ENCODE results near the gene CSNK1G1.

Gene CSNK1G1

DNA sequence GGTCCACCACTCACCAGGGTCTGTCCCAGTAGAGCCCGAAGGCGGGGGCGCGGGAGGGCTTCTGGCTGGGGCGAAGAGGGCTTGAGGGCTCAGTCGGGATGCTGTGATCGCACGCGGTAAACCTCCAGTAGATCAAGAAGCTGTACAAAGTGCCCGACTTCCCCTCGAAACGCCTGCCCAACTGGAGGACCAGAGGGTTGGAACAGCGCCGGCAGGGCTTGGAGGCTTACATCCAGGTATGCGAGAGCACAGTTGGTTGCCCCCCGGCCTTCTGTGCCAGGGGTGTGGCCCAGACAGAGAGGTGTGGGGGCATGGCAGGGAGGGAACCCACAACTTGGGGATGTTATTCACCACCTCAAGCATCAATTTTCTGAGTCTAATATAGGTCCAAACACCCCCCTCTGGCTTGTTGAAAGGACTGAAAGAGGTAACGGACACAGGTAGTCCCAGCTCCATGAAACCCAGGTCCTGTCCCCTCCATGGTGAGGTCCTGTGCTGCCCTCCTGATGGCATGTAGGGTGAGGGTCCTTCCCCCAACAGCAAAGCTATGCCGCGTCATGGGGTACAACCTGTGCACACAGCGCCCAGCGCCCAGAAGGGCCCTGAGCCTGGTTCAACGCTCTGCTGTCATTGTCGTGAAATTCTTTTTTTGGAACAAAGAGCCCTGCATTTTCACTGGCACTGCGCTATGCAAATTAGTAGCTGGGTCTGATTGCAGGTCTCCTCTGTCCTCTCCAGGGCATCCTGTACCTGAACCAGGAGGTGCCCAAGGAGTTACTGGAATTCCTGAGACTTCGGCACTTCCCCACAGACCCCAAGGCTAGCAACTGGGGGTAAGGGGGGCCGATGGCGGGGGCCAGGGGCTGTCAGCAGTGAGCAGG is 203.2 kb downstream of the CSNK1G1 start:
- DNase-seq (ENCODE audit: extremely low read depth, insufficient read length) = peak; percentile 73
- Histone ChIP-seq H3K36me3 (ENCODE audit: control insufficient read depth, insufficient read depth, low read length) (peaks cover 28% of the 10 kb centered on the region), H3K27me3 (replicated peaks; ENCODE audit: control insufficient read depth, insufficient read depth, low read length) (no peaks in the 10 kb centered on the region), H3K4me3 (replicated peaks; ENCODE audit: low read depth, low read length) (peak overlapping the region; percentile 83)
- no peak for TF ChIP-seq CTCF (IDR thresholded peaks at IDR 0.05; ENCODE audit: insufficient read depth, low read length, poor library complexity, severe bottlenecking)

DNA sequence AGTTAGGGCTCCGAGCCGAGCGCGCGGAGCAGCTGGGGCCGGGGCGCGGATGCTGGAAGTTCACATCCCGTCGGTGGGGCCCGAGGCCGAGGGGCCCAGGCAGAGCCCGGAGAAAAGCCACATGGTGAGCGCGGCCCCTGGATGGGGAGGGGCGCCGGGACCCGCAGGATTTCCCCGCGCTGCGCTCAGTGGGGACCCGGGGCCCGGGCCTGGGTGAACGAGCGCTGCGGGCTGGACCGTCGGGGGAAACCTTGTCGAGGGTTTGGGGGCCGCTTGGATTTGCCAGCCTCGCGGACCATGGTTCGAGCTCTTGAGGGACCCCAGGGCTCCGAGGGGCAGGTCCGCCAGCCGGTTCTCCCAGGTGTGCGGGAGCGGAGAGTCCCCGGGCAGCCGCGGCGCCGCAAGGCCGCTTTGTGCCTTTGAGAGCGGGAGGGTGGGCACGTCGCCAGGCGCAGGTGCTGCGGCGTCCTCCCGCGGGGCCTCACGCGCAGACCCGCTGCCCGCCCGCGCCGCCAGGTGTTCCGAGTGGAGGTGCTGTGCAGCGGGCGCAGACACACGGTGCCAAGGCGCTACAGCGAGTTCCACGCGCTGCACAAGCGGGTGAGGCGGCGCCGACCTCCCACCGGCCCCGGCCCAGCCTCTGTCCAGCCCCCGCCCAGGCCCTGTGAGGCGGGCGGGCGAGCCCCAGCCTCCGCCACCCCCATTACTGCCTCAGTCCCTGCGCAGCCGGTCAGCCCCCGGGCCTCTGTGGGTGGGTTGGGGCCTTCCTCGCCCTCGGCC is 204.1 kb downstream of the CSNK1G1 start, which contains the start of gene SNX22:
Gene SNX22, plus strand, starts transcription at position 5 of the 780 bp plus-strand sequence. Its CDS starts 45 bp downstream, at position 50.
- H3K36me3 ChIP-seq (ENCODE audit: control insufficient read depth, insufficient read depth, low read length) = peaks cover 19% of the 10 kb centered on the region
- peak within 1 kb of the TSS; percentile 83 for H3K4me3 ChIP-seq (replicated peaks; ENCODE audit: low read depth, low read length)
- no peaks in the 10 kb centered on the region for H3K27me3 ChIP-seq (replicated peaks; ENCODE audit: control insufficient read depth, insufficient read depth, low read length)
- TF ChIP-seq CTCF (IDR thresholded peaks at IDR 0.05; ENCODE audit: insufficient read depth, low read length, poor library complexity, severe bottlenecking) = no peak
- DNase-seq (ENCODE audit: extremely low read depth, insufficient read length) = peak; percentile 71

DNA sequence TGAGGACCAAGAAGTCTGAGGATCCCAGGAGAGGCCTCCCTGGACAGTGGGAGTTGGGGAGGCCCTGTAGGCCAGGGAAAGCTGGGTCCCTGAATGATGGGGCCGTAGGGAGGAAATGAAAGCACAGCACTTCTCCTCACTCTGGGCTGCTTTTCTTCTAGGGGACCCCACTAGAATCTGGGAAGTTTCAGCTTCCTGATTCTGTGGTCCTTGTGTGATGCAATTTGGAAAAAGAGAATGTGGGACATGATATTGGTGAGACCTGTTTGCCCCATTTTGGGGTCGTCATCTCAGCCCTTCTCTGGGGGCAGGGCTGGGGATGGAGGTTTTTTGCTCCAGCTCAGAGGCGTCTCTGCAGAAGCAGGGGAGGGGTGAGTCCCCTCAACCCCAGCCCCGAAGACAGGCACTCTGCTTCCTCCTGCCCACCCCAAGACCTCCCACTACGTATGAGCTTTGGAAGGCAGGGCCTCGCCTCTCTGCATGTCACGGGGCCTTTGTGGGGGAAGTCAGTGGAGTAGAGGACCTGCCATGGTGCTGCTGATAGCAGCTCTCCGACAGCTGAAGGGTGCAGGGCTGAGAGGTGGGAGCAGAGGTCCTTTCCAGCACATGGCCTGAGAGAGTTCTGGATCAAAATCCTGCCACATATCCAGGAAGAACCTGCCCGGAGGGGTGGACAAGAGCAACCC is 205.9 kb downstream of the CSNK1G1 start:
- no peak for DNase-seq (ENCODE audit: extremely low read depth, insufficient read length)
- Histone ChIP-seq H3K36me3 (ENCODE audit: control insufficient read depth, insufficient read depth, low read length) (peaks cover 4% of the 10 kb centered on the region; the same call in 1 of the 2 replicates), H3K4me3 (replicated peaks; ENCODE audit: low read depth, low read length) (no peak overlapping the region), H3K27me3 (replicated peaks; ENCODE audit: control insufficient read depth, insufficient read depth, low read length) (no peaks in the 10 kb centered on the region)
- TF ChIP-seq CTCF (IDR thresholded peaks at IDR 0.05; ENCODE audit: insufficient read depth, low read length, poor library complexity, severe bottlenecking) = no peak

DNA sequence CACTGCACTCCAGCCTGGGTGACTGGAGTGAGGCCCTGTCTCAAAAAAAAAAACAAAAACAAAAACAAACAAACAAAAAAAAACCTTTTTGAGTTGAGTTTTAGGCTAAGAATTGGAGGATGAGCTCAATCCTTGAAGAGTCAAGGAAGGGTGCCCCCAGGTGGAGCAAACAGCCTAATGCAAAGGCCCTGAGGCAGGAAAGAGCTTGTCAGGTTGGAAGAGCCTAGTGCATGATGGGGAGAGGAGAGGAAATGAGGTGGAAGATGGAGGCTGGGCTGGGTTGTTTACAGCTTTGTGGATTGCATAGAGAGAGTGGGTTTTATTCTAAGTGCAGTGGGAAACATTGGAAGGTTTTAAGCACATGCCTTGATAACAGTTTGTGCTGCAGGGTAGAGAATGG is 206.5 kb downstream of the CSNK1G1 start:
- no peak for DNase-seq (ENCODE audit: extremely low read depth, insufficient read length)
- Histone ChIP-seq H3K36me3 (ENCODE audit: control insufficient read depth, insufficient read depth, low read length) (peaks cover 4% of the 10 kb centered on the region; the same call in 1 of the 2 replicates), H3K27me3 (replicated peaks; ENCODE audit: control insufficient read depth, insufficient read depth, low read length) (no peaks in the 10 kb centered on the region), H3K4me3 (replicated peaks; ENCODE audit: low read depth, low read length) (no peak overlapping the region)
- TF ChIP-seq CTCF (IDR thresholded peaks at IDR 0.05; ENCODE audit: insufficient read depth, low read length, poor library complexity, severe bottlenecking) = peak; percentile 48

- DNase-seq (ENCODE audit: extremely low read depth, insufficient read length) = no peak
- no peak for TF ChIP-seq CTCF (IDR thresholded peaks at IDR 0.05; ENCODE audit: insufficient read depth, low read length, poor library complexity, severe bottlenecking)
- H3K4me3 ChIP-seq (replicated peaks; ENCODE audit: low read depth, low read length) = no peak overlapping the region
- H3K36me3 ChIP-seq (ENCODE audit: control insufficient read depth, insufficient read depth, low read length) = no peaks in the 10 kb centered on the region; the same call in 1 of the 2 replicates
- H3K27me3 ChIP-seq (replicated peaks; ENCODE audit: control insufficient read depth, insufficient read depth, low read length) = no peaks in the 10 kb centered on the region
Observed at GRCh38 chr15:64148581-64148980, 207.4 kb downstream of the CSNK1G1 start.

All from GM06990 (cell line).